GM19452 (cell line): ENCODE measurements around the gene TNP1.

Source experiments
- ATAC-seq: cut with Tn5 transposase; IDR thresholded peaks from one replicate; pipeline ENCODE4 v1.9.1; 2021; ENCODE audit not compliant: unreplicated experiment

Gene TNP1

GRCh38 chr2:216875862-216876261 lies 16.0 kb upstream of the TNP1 start:
- ATAC-seq = no peak

DNA sequence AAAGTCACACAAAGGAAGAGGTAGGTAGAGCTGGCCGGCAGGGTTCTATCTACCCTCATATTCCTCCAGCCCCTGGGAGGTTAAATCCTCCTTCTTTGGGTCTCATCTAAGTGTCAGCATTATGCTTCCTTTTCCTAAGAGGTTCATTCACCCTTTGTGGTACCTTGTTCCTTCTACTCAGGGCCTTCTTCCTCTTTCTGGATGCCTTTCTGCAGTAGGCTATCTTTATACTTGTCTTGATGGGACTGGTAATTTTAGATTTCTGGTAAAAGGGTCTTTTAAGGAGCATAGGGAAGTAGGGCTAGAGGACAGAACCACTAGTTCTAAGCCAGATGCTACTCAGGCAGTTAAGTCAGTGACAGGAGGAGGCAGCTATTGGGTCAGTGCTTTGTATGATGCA lies 13.7 kb upstream of the TNP1 start:
- no peak for ATAC-seq

DNA sequence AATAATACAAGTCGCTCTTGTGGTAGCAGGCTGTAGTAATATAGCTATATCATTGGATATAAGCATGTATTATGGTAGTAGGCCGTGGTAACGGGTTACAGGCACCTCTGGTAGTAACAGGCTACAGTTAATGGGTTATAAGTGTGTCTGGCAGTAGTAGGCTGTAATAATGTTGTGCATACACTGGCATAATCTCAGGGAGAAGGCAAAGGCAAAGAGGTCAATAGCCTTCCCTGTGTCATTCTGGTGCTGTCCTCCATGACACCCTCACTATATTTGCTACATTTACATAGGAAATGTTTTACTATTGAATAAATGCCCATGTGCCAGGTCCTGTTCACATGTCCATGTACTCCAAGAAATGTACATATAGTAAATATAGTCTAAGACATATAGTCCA lies 12.8 kb upstream of the TNP1 start:
- ATAC-seq = no peak

GRCh38 chr2:216872040-216872439 lies 12.2 kb upstream of the TNP1 start:
- ATAC-seq = no peak

- ATAC-seq = no peak
Observed at GRCh38 chr2:216871333-216871934, 11.6 kb upstream of the TNP1 start.

DNA sequence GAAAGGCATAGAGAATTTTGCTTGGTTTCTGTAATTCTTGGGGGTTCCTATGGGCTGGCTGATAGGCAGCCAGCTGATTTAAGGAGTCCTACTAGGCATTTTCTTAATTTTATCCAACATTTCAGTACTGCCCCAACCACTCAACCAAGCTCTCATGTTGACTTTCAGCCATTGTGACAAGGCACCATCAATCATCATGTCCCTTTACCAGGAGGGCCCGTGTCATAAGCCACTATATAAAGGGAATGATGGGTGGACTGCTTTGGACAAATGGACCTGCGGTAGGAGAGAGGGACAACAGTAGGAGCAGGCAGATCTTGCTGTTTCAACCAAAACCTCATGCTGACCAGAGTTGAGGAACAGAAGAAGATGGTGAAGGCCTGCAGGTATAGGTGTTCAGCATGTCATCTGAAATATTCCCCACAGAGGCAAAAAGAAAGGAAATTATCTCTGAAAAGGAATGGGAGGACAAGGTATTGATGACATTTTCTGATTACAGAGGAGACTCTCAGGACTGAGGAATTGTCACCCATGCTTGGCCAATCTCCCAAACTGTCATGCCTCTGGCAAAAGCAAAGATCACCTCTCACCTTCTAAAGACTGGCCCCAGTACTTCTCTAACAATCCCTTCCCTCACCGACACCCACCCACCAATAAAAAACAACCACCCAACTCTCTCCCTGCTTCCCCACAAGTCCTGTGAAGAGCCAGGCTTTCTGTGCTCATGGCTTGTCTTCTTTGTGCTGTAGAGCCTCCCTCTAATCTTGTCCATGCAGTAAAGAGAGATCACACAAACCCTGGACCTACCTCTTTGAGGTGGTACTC lies 10.9 kb upstream of the TNP1 start:
- no peak for ATAC-seq

- no peak for ATAC-seq
Observed at GRCh38 chr2:216866515-216867095, 6.7 kb upstream of the TNP1 start.

DNA sequence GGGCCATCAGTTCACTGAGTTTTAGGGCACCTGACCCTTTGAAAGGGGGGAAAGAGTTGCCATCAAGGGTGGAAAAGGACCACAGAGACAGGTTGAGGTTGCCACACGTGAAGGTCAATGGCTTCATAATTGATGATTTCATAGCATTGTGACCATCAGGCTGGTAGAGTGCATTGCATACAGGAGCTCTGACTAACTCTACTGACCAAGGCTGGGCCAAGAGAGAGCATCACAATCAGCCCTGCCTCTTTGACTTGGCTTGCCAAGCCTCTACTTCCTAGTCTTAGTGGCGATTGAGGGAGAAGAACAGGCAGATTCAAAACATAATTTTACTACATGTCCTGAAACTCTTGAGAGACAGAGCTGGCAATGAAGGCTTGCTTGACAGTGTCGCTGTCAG lies 5.8 kb upstream of the TNP1 start:
- ATAC-seq = no peak

GRCh38 chr2:216863946-216864345 lies 4.1 kb upstream of the TNP1 start:
- no peak for ATAC-seq

DNA sequence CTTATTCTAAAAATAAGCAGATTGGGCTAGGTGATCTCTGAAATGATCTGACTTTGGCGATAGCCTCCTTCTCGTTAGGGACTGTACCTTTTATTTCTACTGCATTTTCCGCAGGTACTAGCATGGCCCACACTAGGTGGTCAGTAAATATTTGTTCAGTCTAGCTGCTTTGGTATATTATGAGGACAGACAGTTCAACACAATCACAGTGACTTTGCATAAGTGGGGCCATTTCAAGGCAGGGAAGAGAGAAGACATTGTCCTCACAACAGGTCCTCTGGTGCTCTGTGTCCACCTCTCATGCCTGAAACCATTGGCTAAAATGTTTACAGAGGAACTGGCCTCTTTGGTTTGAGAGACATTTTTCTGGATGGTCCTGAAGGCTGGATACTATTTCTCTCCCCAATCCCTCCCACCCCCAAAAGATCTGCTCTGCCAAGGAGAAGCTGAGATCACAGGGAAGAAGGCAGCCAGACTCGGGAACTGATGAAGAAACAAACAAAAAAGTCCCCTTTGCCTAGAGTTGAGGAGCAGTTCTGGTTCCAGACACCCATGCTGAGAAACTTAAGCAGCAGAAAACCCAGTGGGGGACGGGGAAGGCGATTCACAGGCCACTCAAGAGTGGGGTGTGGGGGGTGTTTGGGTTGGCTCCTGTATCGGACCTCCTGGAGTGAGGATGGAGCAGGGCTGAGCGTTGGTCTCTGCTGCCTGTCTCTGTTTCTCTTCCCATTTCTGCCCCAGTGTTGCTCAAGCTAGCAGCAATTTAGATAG lies 2.9 kb upstream of the TNP1 start:
- ATAC-seq = no peak

- no peak for ATAC-seq
Observed at GRCh38 chr2:216860426-216861137, 718 bp upstream of the TNP1 start.

- ATAC-seq = no peak
Observed at GRCh38 chr2:216858312-216858711, 1.6 kb downstream of the TNP1 start.

DNA sequence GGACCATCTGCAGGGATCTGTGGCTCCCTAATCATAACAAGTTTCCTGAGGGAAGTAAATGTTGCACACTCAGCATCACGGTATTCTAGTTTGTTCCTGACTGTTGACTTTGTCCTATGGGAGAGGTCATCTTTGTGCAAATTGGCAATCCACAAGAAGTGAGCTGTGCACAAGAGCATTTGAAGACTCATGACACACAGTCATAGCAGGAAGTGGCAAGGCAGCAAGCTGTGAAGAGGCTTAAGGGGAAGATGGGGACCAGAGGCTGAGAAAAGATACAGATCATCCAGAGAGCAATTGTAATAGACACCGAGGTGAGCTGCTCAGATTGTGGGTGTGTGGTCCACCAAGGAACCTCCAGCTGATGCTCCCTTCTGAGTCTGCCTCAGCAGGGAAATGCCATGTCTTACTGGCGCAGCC lies 2.7 kb downstream of the TNP1 start:
- ATAC-seq = no peak

GRCh38 chr2:216856406-216857065 lies 3.3 kb downstream of the TNP1 start:
- ATAC-seq = no peak

DNA sequence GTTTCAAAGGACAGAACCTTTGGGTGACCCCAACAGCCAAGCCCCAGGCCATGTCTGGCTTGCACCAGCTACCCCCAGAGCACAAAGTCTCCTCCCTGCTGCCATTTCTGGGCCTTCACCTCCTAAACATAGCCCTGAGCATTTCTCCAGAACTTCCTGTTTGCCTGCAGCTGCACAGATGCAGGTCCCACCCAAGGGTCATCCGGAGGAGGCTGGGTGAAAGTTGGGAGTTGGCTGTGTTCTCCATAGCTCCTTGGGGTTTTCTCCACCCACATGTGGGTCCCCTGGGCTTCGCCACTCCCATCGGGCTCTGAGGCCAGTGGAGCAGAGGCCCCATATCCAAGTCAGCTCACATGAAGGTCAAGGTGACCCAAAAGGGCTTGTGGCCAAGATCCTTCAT lies 4.3 kb downstream of the TNP1 start:
- no peak for ATAC-seq

DNA sequence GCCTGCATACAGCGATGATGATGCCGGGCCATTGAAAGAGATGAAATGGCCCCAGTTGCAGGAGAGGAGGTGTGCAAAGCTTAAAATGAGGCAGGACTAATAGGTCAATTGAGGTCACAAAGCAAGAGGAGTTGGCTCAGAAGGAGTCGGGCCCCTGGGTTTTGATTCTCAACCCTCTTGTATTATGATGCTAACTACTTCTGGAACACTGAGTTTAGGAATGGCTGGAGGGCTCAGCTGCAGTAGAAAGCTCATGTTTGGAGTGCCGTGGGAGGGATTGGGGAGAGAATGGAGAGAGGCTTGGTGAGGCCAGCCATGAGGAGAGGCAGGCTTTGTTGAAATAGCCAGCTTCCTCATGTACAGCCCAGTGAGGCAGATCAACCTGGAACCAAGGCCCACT lies 4.8 kb downstream of the TNP1 start:
- no peak for ATAC-seq

DNA sequence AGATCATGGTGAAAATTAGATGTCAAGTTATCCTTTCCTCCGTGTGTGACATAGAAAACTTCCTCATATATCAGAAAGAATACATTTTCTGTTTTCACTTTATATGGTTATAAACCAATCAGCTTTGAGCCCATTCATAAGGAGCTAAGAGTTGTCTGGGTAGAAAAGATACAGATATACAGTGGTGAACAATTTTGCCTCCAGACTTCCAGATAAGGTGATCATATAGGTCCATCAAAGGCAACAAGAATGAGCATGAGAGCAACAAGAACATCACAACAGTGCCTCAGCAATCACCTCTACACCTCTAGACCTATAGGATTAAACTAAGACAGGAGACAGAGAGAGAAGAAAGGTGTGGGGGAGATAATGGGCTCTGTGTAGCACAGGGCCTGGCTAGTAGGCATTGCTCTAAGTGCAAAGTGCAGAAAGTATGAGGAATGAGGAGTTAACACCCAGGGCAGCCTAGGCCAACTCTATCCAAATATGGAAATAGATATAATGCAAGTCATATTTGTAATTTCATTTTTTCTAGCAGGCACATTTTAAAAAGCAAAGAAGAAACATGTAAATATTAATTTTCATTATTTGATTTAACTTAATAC lies 8.3 kb downstream of the TNP1 start:
- ATAC-seq = no peak

DNA sequence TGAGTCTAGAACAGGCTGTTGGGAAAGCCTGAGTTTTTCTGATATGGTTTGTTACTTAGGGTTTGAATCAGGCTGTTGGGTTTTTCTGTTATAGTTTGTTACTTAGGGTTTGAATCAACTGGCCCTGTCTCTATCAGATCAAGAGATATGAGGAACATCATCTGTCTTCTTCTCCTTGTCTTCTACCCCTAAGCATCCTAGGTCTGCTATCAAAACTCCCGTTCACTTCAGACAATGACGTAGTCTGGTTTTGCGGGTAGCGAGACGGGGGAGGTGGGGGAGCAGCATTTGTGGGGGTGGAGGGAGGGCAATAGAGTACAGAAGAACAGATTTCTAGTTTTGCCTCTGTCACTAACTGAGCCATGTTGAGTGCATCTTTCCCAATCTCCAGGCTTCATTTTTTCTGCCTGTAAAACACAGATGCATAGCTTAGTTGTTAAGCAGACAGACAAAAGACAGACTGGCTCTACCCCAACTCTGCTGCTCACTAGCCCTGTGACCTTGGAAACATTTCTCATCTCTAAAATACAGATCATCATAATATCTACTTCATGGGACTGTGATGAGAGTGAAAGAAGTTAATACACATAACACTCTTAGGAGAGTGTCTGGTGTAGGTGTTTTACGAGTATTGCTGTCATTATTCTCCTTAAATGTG lies 9.1 kb downstream of the TNP1 start:
- no peak for ATAC-seq

DNA sequence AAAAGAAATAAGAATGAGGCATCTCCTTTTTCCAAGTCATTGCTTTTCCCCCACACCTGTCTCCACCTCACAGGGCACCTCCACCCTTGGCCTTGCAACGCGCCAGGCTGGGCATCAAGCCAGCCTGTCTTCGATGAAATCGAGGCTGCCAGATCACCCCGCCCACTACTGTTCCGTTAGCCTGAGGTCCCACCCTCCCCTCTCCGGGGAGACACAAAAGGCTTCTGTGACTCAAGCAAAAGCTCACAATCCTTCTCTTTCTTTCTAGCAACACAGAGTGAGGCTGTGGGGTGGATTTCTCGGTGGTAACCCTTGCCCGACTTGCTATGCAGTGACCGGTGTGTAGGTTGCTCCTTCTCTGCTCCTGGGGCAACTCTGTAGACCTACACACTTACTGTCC lies 9.9 kb downstream of the TNP1 start:
- no peak for ATAC-seq

GRCh38 chr2:216845426-216845825 lies 14.4 kb downstream of the TNP1 start:
- no peak for ATAC-seq
